HEK293 (cell line): Measurements from ENCODE around the gene DHX8.

Experiments used
- BCL11A ChIP-seq: fragments of 450-650 bp; formaldehyde crosslinking; IDR thresholded peaks from 2 replicates; pipeline ENCODE4 v1.5.1; 2016; ENCODE audit warnings: low read depth, missing biosample characterization, missing genetic modification characterization
- IKZF3 ChIP-seq: fragments of 450-650 bp; IDR thresholded peaks from 2 replicates; pipeline ENCODE4 v1.5.0; 2018; ENCODE audit warnings: missing biosample characterization, mild to moderate bottlenecking, missing genetic modification characterization, moderate library complexity
- MEIS1 ChIP-seq: sonication (generic); formaldehyde crosslinking; IDR thresholded peaks from 2 replicates; pipeline ENCODE4 v1.8.1; 2022; ENCODE audit warnings: missing genetic modification reagents, mild to moderate bottlenecking, borderline replicate concordance
- PRDM6 ChIP-seq: fragments of 450-650 bp; formaldehyde crosslinking; IDR thresholded peaks from 2 replicates; pipeline ENCODE4 v1.5.1; 2017; ENCODE audit warnings: missing biosample characterization, missing genetic modification characterization
- REPIN1 ChIP-seq: fragments of 450-650 bp; formaldehyde crosslinking; IDR thresholded peaks from 2 replicates; pipeline ENCODE4 v1.5.1; 2017; ENCODE audit warnings: missing biosample characterization, missing genetic modification characterization, low read depth
- SP2 ChIP-seq: fragments of 450-650 bp; formaldehyde crosslinking; IDR thresholded peaks from 2 replicates; pipeline ENCODE4 v1.5.1; 2016; ENCODE audit warnings: missing biosample characterization, missing genetic modification characterization
- SP7 ChIP-seq: fragments of 450-650 bp; formaldehyde crosslinking; IDR thresholded peaks from 2 replicates; pipeline ENCODE4 v1.5.1; 2016; ENCODE audit warnings: missing biosample characterization, missing genetic modification characterization
- TCF7L2 ChIP-seq: IDR thresholded peaks from 2 replicates; pipeline ENCODE4 v1.6.1; 2011; ENCODE audit warnings: low read depth, mild to moderate bottlenecking, inconsistent platforms, low read length, moderate library complexity, borderline replicate concordance
- TSHZ1 ChIP-seq: fragments of 450-650 bp; formaldehyde crosslinking; IDR thresholded peaks from 2 replicates; pipeline ENCODE4 v1.5.1; 2016; ENCODE audit warnings: missing biosample characterization, missing genetic modification characterization, borderline replicate concordance
- YY1 ChIP-seq: fragments of 450-650 bp; formaldehyde crosslinking; IDR thresholded peaks from 2 replicates; pipeline ENCODE4 v1.5.1; 2018; ENCODE audit warnings: missing biosample characterization, missing genetic modification characterization
- YY2 ChIP-seq: fragments of 450-650 bp; formaldehyde crosslinking; IDR thresholded peaks from 2 replicates; pipeline ENCODE4 v1.5.1; 2016; ENCODE audit warnings: missing biosample characterization, missing genetic modification characterization
- ZBTB1 ChIP-seq: fragments of 450-650 bp; formaldehyde crosslinking; IDR thresholded peaks from 2 replicates; pipeline ENCODE4 v1.5.1; 2016; ENCODE audit warnings: missing biosample characterization, missing genetic modification characterization
- ZBTB7A ChIP-seq: fragments of 450-650 bp; formaldehyde crosslinking; IDR thresholded peaks from 2 replicates; pipeline ENCODE4 v1.5.1; 2016; ENCODE audit warnings: low read depth, missing biosample characterization, missing genetic modification characterization
- ZFP41 ChIP-seq: fragments of 450-650 bp; formaldehyde crosslinking; IDR thresholded peaks from 2 replicates; pipeline ENCODE4 v1.5.1; 2016; ENCODE audit warnings: missing biosample characterization, missing genetic modification characterization, borderline replicate concordance
- ZFP69B ChIP-seq: fragments of 450-650 bp; formaldehyde crosslinking; IDR thresholded peaks from 2 replicates; pipeline ENCODE4 v1.5.1; 2016; ENCODE audit warnings: missing biosample characterization, missing genetic modification characterization
- ZNF114 ChIP-seq: fragments of 450-650 bp; formaldehyde crosslinking; IDR thresholded peaks from 2 replicates; pipeline ENCODE4 v1.5.0; 2017; ENCODE audit warnings: missing biosample characterization, missing genetic modification characterization
- ZNF121 ChIP-seq: fragments of 450-650 bp; formaldehyde crosslinking; IDR thresholded peaks from 2 replicates; pipeline ENCODE4 v1.5.1; 2016; ENCODE audit warnings: missing biosample characterization, missing genetic modification characterization
- ZNF146 ChIP-seq: fragments of 450-650 bp; formaldehyde crosslinking; IDR thresholded peaks from 2 replicates; pipeline ENCODE4 v1.5.1; 2016; ENCODE audit warnings: missing biosample characterization, missing genetic modification characterization
- ZNF155 ChIP-seq: fragments of 450-650 bp; formaldehyde crosslinking; IDR thresholded peaks from 2 replicates; pipeline ENCODE4 v1.5.1; 2016; ENCODE audit warnings: missing biosample characterization, missing genetic modification characterization
- ZNF18 ChIP-seq: fragments of 450-650 bp; formaldehyde crosslinking; IDR thresholded peaks from 2 replicates; pipeline ENCODE4 v1.5.1; 2016; ENCODE audit warnings: missing biosample characterization, missing genetic modification characterization
- ZNF23 ChIP-seq: fragments of 450-650 bp; formaldehyde crosslinking; IDR thresholded peaks from 2 replicates; pipeline ENCODE4 v1.5.1; 2016; ENCODE audit warnings: missing biosample characterization, missing genetic modification characterization, borderline replicate concordance
- ZNF24 ChIP-seq: fragments of 450-650 bp; formaldehyde crosslinking; IDR thresholded peaks from 2 replicates; pipeline ENCODE4 v1.5.1; 2016; ENCODE audit warnings: missing biosample characterization, missing genetic modification characterization
- ZNF274 ChIP-seq, 2 experiments: fragments of 200-500 bp in 1 of 2; fragments of 450-650 bp in 1 of 2; sonication (Bioruptor generic) in 1 of 2; formaldehyde crosslinking in 1 of 2; IDR thresholded peaks; 2 replicates each; pipeline versions ENCODE4 v1.5.1 to v1.6.1; 2014 to 2016; ENCODE audit warnings: borderline replicate concordance in 1 of 2, inconsistent platforms in 1 of 2, low read length in 1 of 2, missing biosample characterization in 1 of 2, missing genetic modification characterization in 1 of 2
- ZNF549 ChIP-seq: fragments of 450-650 bp; IDR thresholded peaks from 2 replicates; pipeline ENCODE4 v1.5.1; 2018; ENCODE audit warnings: missing biosample characterization, missing genetic modification characterization, mild to moderate bottlenecking, inconsistent platforms, moderate library complexity
- ZNF558 ChIP-seq: fragments of 450-650 bp; formaldehyde crosslinking; IDR thresholded peaks from 2 replicates; pipeline ENCODE4 v1.5.1; 2016; ENCODE audit warnings: missing biosample characterization, missing genetic modification characterization
- ZNF670 ChIP-seq: fragments of 450-650 bp; formaldehyde crosslinking; IDR thresholded peaks from 2 replicates; pipeline ENCODE4 v1.5.1; 2016; ENCODE audit warnings: missing biosample characterization, missing genetic modification characterization, low read depth
- ZNF776 ChIP-seq: fragments of 450-650 bp; formaldehyde crosslinking; IDR thresholded peaks from 2 replicates; pipeline ENCODE4 v1.5.0; 2017; ENCODE audit warnings: missing biosample characterization, missing genetic modification characterization, borderline replicate concordance
- ZNF777 ChIP-seq: fragments of 450-650 bp; formaldehyde crosslinking; IDR thresholded peaks from 2 replicates; pipeline ENCODE4 v1.5.1; 2017; ENCODE audit warnings: missing biosample characterization, missing genetic modification characterization, borderline replicate concordance
- TF ChIP-seq, protein P1 (sequence below): fragments of 450-650 bp; formaldehyde crosslinking; IDR thresholded peaks from 2 replicates; pipeline ENCODE4 v1.5.1; 2017; ENCODE audit warnings: missing biosample characterization, missing genetic modification characterization

DHX8 gene

GRCh38 chr17:43483674-43484551 is at the start of gene DHX8 (continued):
- peak; percentile 90 for TF ChIP-seq YY2 (tag by site-specific recombination)
- TF ChIP-seq ZNF121 (tag by site-specific recombination) = no peak
- peak; percentile 97 for TF ChIP-seq ZNF24 (tag by site-specific recombination)
- TF ChIP-seq ZFP41 (tag by site-specific recombination) = no peak
- no peak for TF ChIP-seq ZNF274 (IDR thresholded peaks at IDR 0.05; ENCODE audit: low read length)
- no peak for TF ChIP-seq ZNF274 (tag by site-specific recombination; IDR thresholded peaks at IDR 0.05; ENCODE audit: borderline replicate concordance)
- no peak for TF ChIP-seq MEIS1 (CRISPR knock-in tag)
- TF ChIP-seq ZNF549 = no peak
- no peak for TF ChIP-seq ZNF114
- TF ChIP-seq ZNF23 (tag by site-specific recombination) = no peak
- TF ChIP-seq ZNF558 (tag by site-specific recombination) = peak; percentile 31; the same call in 1 of the 2 replicates
- 0 out of 2 replicates have a peak, but pooled peaks have one; percentile 6 for TF ChIP-seq ZBTB7A (tag by site-specific recombination)
- peak; percentile 57 for TF ChIP-seq IKZF3 (tag by site-specific recombination)
- TF ChIP-seq ZNF670 (tag by site-specific recombination) = no peak
- peak; percentile 90 for TF ChIP-seq SP7 (tag by site-specific recombination)
- no peak for TF ChIP-seq ZNF776
- TF ChIP-seq ZNF18 (tag by site-specific recombination) = peak; percentile 56; the same call in 1 of the 2 replicates
- TF ChIP-seq ZNF777 = no peak
- TF ChIP-seq YY1 (tag by site-specific recombination) = peak; percentile 89; the same call in 1 of the 2 replicates
- peak; percentile 72; the same call in 1 of the 2 replicates for TF ChIP-seq TSHZ1 (tag by site-specific recombination)
- no peak for TF ChIP-seq ZBTB1 (tag by site-specific recombination)
- TF ChIP-seq ZFP69B (tag by site-specific recombination) = peak; percentile 53; the same call in 1 of the 2 replicates
- TF ChIP-seq ZNF155 = no peak
- 0 out of 2 replicates have a peak, but pooled peaks have one; percentile 11 for TF ChIP-seq PRDM6
- TF ChIP-seq ZNF146 = no peak
- no peak; the same call in 1 of the 2 replicates for TF ChIP-seq REPIN1 (tag by site-specific recombination)
- no peak; the same call in 1 of the 2 replicates for TF ChIP-seq BCL11A (tag by site-specific recombination)
- TF ChIP-seq, protein P1, sequence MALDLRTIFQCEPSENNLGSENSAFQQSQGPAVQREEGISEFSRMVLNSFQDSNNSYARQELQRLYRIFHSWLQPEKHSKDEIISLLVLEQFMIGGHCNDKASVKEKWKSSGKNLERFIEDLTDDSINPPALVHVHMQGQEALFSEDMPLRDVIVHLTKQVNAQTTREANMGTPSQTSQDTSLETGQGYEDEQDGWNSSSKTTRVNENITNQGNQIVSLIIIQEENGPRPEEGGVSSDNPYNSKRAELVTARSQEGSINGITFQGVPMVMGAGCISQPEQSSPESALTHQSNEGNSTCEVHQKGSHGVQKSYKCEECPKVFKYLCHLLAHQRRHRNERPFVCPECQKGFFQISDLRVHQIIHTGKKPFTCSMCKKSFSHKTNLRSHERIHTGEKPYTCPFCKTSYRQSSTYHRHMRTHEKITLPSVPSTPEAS = 0 out of 2 replicates have a peak, but pooled peaks have one; percentile 7
- no peak; the same call in 1 of the 2 replicates for TF ChIP-seq TCF7L2
- peak; percentile 92 for TF ChIP-seq SP2 (tag by site-specific recombination)
